Activated CD4-positive, alpha-beta T cell treated with anti-CD3 and anti-CD28 coated beads for 48 hours (primary cell): Measurements from ENCODE around the gene NR2F1.

Experiments
- DNase-seq: peaks from one replicate; pipeline ENCODE4 v3.0.0-alpha.2; 2020

NR2F1 gene

DNA sequence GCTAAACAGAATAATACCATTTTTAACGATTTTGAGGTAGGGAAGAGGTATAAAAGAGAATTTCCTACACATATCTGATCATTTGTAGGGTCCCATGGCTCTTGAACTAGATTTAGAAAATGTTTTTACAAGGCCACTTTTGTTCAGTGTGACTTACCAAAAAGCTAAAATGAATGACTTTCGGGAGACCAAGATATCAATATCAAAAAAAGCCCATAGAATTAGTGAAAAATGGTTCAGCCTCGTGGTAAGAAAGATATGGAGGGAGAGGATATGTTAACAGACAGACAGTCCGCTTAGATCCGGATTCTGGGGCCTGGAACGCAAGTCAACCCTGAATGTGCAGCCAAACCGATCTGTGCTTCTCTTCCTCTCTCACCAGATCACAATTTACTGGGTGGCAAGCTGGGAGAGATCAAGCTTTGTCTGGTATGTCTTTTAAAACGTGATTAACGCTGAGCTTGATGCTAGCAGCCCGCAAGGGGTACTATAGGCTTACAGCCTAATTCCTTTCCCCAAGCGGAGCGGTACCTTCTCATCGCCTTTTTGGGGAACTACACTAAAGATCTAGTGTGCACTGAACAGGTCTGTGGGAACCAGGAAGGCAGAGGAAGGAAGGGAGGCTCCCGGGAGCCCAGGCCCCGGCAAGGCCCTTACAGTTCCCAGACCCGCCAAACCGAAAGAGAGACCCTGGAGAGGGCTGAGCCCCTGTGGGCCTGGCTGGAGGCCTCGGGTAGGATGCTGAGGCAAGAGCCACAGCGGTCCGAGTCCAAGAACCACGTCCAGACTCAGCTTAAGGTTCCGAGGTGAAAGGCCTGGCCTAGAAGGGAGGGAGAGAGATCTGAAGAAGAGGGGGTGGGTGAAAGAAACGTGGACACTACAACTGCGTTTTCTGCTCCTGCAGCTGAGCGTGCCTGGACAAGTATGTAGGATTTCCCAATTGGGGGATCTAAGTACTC is 4.9 kb upstream of the NR2F1 start:
- DNase-seq: no peak

DNA sequence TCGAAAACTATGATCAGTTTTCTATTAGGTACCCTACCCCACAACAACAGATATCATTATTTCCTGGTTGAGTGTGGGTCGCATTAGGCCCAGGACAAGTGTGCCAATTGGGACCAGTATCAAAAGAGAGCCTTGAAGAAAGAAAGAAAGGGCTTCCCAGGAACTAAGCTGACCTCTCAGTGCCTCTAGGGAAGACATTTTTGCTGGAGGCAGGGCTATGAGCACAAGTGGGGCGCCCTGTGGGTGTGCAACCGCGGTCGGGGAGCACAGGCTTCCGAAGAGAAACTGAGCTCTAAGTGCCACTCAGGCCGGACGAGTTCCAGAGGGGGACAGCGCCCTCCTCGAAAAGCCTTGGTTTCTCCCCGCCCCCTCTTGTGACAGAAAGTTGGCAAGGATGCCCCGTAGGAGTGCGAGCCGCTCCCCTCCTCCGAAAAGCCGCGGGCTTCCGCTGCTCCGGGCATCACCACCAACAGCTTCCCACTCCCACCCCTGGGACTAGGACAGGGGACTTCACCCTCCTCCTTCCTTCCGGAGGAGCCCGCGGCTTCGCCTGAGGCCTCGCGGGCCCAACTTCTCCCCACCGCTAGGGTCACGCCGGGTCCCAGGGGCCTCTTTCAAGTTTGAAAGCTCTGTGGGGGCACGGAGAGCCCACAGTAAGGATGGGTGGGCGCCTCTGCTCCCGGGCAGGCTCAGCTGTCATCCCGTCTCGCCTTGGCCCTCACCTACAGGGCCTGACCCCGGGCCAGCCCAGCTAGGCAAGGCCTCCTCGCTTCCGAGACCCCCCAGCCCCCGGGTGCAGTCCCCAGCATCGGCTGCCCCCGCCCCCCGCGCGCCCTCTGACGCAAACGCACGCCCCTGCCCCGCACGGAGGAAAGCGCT is 4.0 kb upstream of the NR2F1 start:
- DNase-seq: no peak

GRCh38 chr5:93579692-93580062 is 3.3 kb upstream of the NR2F1 start:
- DNase-seq: no peak

DNA sequence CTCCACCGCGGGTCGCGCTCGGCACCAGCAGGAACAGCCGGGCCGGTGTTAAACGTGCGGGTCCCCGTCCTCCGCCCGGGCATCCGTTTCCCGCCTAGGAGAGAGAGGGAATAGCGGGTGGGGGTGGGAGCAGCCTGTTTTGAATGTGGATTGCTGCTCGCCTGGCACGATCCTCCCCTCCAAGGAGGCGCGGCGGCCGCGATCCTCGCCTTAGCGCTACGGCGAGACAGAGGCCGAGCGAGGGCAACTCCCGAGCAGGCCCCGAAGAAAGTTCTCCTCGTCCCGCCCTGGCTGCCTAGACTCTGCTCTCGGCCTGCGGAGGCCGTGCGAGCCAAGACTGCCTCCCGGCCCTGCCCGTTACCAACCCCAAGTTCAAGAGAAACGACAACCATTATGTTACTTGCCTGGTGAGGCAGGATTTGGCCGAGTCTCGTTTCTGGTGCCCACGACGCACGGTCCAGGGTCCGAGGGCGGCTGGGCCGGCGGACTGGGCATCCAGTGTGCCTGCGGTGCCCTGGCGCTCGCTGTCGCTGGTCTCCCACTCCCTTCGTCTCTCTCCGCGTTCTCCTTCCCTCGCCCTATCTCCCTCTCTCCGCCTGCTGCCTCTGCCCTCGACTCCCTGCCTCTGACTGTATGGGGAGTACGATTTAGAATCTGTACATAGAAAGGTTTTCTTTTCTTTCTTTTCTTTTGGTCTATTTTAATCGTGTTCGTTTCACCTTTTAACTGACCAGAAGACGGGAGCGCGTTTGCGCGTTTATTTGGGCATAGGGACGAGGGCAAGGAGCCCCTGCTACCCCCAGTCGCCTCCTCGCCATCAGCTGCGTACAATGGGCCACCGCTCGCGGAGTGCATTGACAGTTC is 2.7 kb upstream of the NR2F1 start:
- DNase-seq: no peak

GRCh38 chr5:93580927-93581445 is 2.0 kb upstream of the NR2F1 start, which contains the start of gene NR2F1-AS1:
NR2F1-AS1 (minus strand) TSS chr5:93581219.
- DNase-seq: no peak

DNA sequence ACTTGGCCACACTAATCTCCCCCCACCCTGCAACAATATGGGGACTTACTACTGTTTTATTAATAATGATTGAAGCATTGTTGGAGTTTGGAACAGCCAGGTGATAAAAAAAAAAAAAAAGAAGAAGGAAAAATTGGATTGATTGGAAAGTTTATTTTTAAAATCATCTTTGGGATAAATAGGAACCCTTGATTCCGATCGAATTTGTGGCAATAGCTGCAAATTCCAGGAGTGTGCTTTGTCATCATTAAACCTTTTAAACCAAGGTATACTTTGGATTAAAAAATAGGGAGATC is 907 bp upstream of the NR2F1 start:
- no peak for DNase-seq

DNA sequence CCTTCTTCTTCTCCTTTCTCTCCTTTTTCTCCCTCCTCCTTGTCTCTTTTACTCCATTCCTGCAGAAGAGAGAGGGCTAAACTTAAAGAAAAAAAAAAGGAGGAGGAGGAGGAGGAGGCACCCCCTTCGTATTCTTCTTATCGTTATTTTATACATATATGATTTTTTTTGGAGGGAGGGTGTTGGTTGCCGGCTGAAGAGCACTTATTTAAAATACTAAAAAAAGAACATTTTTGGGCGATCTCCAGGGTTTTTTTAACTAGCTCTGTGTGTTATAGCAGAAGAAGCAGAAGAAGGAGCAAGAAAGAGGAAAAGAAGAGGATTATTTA is 381 bp downstream of the NR2F1 start:
- no peak for DNase-seq

DNA sequence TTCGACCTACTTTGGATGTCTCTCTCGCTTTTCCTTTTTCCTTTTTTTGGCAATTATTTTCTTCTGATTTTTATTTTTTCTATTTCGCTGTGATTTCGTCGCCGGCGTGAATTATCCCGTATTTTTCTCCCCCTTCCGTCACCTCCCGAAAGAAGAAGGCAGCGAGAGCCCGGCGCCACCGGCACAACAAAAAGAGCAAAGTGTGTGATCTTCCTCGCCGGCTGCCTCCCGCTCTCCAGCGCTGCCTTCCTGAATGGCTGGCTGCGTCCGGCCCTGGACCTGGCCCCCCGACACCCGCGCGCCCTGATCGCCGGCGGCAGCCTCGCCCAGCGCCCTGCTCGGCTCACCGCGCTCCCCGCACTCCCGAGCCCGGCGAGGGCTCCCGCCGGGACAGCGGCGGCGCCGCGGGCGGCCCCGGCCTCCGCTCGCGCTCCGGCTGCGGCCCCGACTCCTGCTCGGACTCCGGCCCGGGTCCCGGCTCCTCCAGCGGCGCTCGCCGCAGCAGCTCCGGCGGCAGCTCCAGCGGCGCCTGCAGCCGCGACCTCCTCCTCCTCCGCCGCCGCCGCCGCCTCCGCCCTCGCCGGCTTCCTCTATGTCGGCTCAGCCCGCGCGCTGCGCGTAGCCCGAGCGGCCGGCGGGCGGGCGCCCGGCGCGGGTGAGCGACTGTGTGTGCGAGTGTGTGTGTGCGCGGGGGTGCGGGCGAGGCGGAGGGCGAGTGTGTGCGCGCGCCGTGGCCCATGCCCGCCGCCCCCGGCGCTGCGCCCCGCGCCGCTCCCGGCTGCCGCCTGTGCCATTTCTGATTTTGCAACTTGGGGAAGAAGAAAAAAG is 960 bp downstream of the NR2F1 start:
- peak; percentile 48 for DNase-seq

- no peak for DNase-seq
These were observed 1.6 kb downstream of the NR2F1 start for GRCh38 chr5:93584596-93585040.

DNA sequence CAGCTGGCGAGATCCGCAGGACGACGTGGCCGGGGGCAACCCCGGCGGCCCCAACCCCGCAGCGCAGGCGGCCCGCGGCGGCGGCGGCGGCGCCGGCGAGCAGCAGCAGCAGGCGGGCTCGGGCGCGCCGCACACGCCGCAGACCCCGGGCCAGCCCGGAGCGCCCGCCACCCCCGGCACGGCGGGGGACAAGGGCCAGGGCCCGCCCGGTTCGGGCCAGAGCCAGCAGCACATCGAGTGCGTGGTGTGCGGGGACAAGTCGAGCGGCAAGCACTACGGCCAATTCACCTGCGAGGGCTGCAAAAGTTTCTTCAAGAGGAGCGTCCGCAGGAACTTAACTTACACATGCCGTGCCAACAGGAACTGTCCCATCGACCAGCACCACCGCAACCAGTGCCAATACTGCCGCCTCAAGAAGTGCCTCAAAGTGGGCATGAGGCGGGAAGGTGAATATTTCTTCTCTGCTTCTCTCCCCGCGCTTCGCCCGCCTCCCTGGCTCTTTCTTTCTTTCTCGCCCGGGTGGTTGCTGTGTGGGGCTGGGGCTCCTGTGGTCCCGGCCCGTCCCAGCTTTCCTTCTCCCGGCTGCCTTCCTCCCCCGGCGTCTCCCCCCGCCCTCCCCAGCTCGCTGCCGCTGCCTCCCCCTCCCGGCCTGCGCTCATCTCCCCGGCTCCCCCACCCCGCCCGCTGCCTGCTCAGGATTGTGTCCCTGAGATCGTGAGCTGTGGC is 2.2 kb downstream of the NR2F1 start:
- peak; percentile 13 for DNase-seq

GRCh38 chr5:93585767-93586385 is 2.9 kb downstream of the NR2F1 start:
- DNase-seq: no peak

DNA sequence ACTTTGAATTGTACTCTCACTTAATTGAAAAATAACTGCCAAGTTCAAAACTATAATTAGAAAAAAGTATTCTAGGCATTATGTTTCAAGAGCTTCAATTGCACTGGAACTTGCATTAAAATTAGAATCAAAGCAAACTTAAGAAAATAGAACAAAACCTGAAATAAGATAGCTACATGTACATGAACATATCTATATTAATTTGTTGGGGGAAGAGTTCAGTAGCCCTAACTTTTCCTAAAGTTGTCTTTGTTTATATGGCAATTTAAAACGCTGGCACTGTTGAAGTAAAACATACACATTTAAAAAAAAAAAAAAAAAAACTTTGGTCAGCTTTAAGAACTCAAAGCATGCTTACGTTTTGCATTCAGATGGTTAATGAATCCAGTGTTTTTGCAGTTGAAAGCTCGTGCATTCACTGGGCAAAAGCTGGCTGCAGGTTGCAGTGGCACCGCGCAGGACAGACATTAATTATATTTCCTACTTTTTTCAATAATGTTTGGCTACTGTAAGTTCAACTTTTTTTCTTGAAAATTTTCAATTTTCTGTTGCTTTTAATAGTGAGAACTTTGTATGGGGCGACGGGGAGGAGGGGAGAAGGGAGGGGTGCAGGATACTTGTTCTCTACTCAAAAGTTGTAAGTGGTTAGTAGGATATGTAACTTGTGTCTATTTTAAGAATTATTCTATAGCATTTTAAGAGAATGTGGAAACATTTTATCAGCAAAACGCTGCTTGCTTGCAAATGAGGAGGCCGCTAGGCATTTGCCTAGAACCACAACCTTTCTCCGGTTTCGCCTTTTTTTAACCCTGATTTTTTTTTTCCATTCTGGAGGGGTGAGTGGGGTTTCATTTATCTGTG is 3.9 kb downstream of the NR2F1 start:
- DNase-seq: no peak

- DNase-seq: no peak
These were observed 4.8 kb downstream of the NR2F1 start for GRCh38 chr5:93587597-93588351.

DNA sequence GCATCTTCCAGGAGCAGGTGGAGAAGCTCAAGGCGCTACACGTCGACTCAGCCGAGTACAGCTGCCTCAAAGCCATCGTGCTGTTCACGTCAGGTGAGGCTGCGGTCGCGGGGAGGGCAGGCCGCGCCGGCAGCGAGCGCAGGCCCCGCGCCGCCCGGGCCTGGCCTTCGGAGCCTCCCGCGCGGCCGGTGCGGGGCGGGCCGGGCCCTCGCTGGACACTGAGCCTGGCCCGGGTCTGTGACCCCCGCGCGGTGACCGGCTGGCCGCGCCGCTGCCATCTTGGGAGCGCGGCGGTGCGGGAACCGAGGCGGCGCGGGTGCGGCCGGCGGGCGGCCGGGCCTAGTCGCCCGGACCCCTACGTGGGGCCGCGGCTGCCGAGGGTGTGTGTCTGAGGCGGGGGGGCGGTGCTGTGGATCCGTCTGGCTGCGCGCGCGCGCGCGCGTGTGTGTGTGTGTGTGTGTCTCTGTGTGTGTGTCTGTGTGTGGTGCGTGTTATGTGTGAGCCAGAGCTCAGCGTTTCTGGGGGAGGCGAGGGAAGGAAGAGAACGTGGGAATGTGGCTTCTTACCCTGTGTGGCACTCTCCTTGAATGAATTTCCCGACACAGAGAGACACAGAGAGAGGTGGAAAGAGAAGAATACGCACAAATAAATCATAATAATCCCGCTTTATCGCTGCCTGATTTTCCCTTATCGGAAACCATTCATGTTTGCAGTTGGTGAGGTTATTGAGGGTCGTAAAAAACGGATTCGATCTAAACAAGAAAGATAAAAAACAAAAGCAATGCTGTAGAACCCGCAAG is 5.5 kb downstream of the NR2F1 start:
- no peak for DNase-seq

GRCh38 chr5:93589152-93589828 is 6.3 kb downstream of the NR2F1 start:
- DNase-seq: no peak

DNA sequence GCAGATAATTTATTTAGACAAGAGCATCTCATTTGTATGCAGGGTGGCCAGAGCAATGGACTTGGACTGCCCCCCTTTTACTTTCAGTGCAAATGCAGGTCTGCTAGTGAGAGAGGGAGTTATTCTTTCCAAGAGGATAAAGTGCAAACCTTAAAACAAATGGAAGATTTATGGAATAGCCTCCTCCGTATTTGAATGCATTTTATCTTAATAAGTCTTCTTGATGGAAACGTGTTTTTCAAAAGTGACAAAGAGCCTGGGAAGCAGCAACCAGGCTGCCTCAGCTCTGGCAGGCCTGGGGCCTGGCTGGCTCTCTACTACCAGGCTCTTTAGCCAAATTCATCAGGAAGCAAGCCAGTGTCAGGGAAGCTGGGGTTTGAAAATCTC is 6.8 kb downstream of the NR2F1 start:
- no peak for DNase-seq

GRCh38 chr5:93590493-93590892 is 7.5 kb downstream of the NR2F1 start:
- DNase-seq: no peak
